HEK293 (cell line): ENCODE results near the gene WFDC10A.

Source experiments
- CTCF ChIA-PET: fragments of 350-600 bp; formaldehyde crosslinking; extraction: SDS; loops from one replicate; lab custom pipeline; 2021; ENCODE audit warnings: antibody characterized with exemption; lab: Yijun Ruan, JAX
- POLR2A ChIA-PET: fragments of 300-600 bp; formaldehyde crosslinking; extraction: SDS; loops from one replicate; lab custom pipeline; 2020; ENCODE audit warnings: antibody characterized with exemption, inconsistent platforms; lab: Yijun Ruan, JAX
- H3K27ac ChIP-seq: fragments of 200-500 bp; sonication (Bioruptor generic); 2 replicates; pipeline ENCODE4 v1.5.1; 2014; ENCODE audit warnings: low read depth, low read length, control low read depth, inconsistent platforms; ENCODE audit errors: extremely low read depth
- H3K36me3 ChIP-seq, 2 experiments: fragments of 200-500 bp in 1 of 2; sonication (Bioruptor generic) in 1 of 2; 1 replicate in 1 of 2; 2 replicates in 1 of 2; pipeline ENCODE4 v1.5.1; 2014 to 2017; ENCODE audit warnings: inconsistent platforms in 2 of 2, low read length in 2 of 2; ENCODE audit not compliant: control insufficient read depth in 2 of 2, insufficient read depth in 1 of 2
- H3K4me1 ChIP-seq: fragments of 200-500 bp; sonication (Bioruptor generic); 2 replicates; pipeline ENCODE4 v1.5.1; 2014; ENCODE audit warnings: mild to moderate bottlenecking, low read length, inconsistent platforms; ENCODE audit not compliant: control insufficient read depth, insufficient read depth
- H3K4me3 ChIP-seq: 2 replicates; pipeline ENCODE4 v1.5.1; 2011; ENCODE audit warnings: low read depth, mild to moderate bottlenecking, control low read depth, low read length, moderate library complexity
- H3K9me3 ChIP-seq: fragments of 200-500 bp; sonication (Bioruptor generic); 2 replicates; pipeline ENCODE4 v1.5.1; 2014; ENCODE audit warnings: low read depth, low read length, inconsistent platforms; ENCODE audit not compliant: control insufficient read depth, insufficient read depth
- GFI1B ChIP-seq: fragments of 450-650 bp; formaldehyde crosslinking; IDR thresholded peaks from 2 replicates; pipeline ENCODE4 v1.5.1; 2016; ENCODE audit warnings: missing biosample characterization, missing genetic modification characterization
- GLIS1 ChIP-seq: fragments of 450-650 bp; formaldehyde crosslinking; IDR thresholded peaks from 2 replicates; pipeline ENCODE4 v1.5.1; 2016; ENCODE audit warnings: missing biosample characterization, missing genetic modification characterization
- HOXA7 ChIP-seq: sonication (generic); formaldehyde crosslinking; IDR thresholded peaks from 2 replicates; pipeline ENCODE4 v1.8.1; 2022; ENCODE audit warnings: missing genetic modification reagents, borderline replicate concordance
- KLF1 ChIP-seq: fragments of 450-650 bp; formaldehyde crosslinking; IDR thresholded peaks from 2 replicates; pipeline ENCODE4 v1.5.1; 2016; ENCODE audit warnings: missing biosample characterization, missing genetic modification characterization
- MEIS1 ChIP-seq: sonication (generic); formaldehyde crosslinking; IDR thresholded peaks from 2 replicates; pipeline ENCODE4 v1.8.1; 2022; ENCODE audit warnings: missing genetic modification reagents, mild to moderate bottlenecking, borderline replicate concordance
- WT1 ChIP-seq: fragments of 450-650 bp; formaldehyde crosslinking; IDR thresholded peaks from 2 replicates; pipeline ENCODE4 v1.5.1; 2016; ENCODE audit warnings: missing biosample characterization, missing genetic modification characterization
- ZFHX2 ChIP-seq: fragments of 450-650 bp; formaldehyde crosslinking; conservative IDR thresholded peaks from 2 replicates; pipeline ENCODE4 v1.5.1; 2016; ENCODE audit warnings: missing biosample characterization, missing genetic modification characterization
- ZFP37 ChIP-seq: fragments of 450-650 bp; formaldehyde crosslinking; IDR thresholded peaks from 2 replicates; pipeline ENCODE4 v1.5.1; 2016; ENCODE audit warnings: missing biosample characterization, missing genetic modification characterization
- ZFP41 ChIP-seq: fragments of 450-650 bp; formaldehyde crosslinking; IDR thresholded peaks from 2 replicates; pipeline ENCODE4 v1.5.1; 2016; ENCODE audit warnings: missing biosample characterization, missing genetic modification characterization, borderline replicate concordance
- ZNF114 ChIP-seq: fragments of 450-650 bp; formaldehyde crosslinking; IDR thresholded peaks from 2 replicates; pipeline ENCODE4 v1.5.0; 2017; ENCODE audit warnings: missing biosample characterization, missing genetic modification characterization
- ZNF169 ChIP-seq: fragments of 450-650 bp; formaldehyde crosslinking; IDR thresholded peaks from 2 replicates; pipeline ENCODE4 v1.5.1; 2016; ENCODE audit warnings: missing biosample characterization, missing genetic modification characterization
- ZNF335 ChIP-seq: fragments of 450-650 bp; formaldehyde crosslinking; conservative IDR thresholded peaks from 2 replicates; pipeline ENCODE4 v1.5.1; 2016; ENCODE audit warnings: missing biosample characterization, missing genetic modification characterization
- ZNF366 ChIP-seq: fragments of 450-650 bp; formaldehyde crosslinking; conservative IDR thresholded peaks from 2 replicates; pipeline ENCODE4 v1.5.1; 2016; ENCODE audit warnings: missing biosample characterization, missing genetic modification characterization
- ZNF391 ChIP-seq: fragments of 450-650 bp; formaldehyde crosslinking; IDR thresholded peaks from 2 replicates; pipeline ENCODE4 v1.5.1; 2016; ENCODE audit warnings: low read depth, missing biosample characterization, missing genetic modification characterization, borderline replicate concordance
- ZNF521 ChIP-seq: fragments of 450-650 bp; formaldehyde crosslinking; IDR thresholded peaks from 2 replicates; pipeline ENCODE4 v1.5.1; 2017; ENCODE audit warnings: missing biosample characterization, mild to moderate bottlenecking, missing genetic modification characterization
- ZNF600 ChIP-seq: fragments of 450-650 bp; formaldehyde crosslinking; IDR thresholded peaks from 2 replicates; pipeline ENCODE4 v1.5.1; 2016; ENCODE audit warnings: missing biosample characterization, missing genetic modification characterization
- ZNF623 ChIP-seq: fragments of 450-650 bp; formaldehyde crosslinking; IDR thresholded peaks from 2 replicates; pipeline ENCODE4 v1.5.1; 2016; ENCODE audit warnings: missing biosample characterization, missing genetic modification characterization
- ZNF677 ChIP-seq: fragments of 450-650 bp; IDR thresholded peaks from 2 replicates; pipeline ENCODE4 v1.5.0; 2018; ENCODE audit warnings: missing biosample characterization, mild to moderate bottlenecking, missing genetic modification characterization, moderate library complexity
- ZNF76 ChIP-seq: fragments of 450-650 bp; formaldehyde crosslinking; IDR thresholded peaks from 2 replicates; pipeline ENCODE4; 2016; ENCODE audit warnings: low read depth, missing biosample characterization, missing genetic modification characterization, borderline replicate concordance
- ZNF830 ChIP-seq: fragments of 450-650 bp; IDR thresholded peaks from 2 replicates; pipeline ENCODE4 v1.5.0; 2018; ENCODE audit warnings: missing biosample characterization, missing genetic modification characterization, low read depth, mild to moderate bottlenecking, moderate library complexity
- ZNF843 ChIP-seq: fragments of 450-650 bp; formaldehyde crosslinking; IDR thresholded peaks from 2 replicates; pipeline ENCODE4 v1.5.1; 2016; ENCODE audit warnings: missing biosample characterization, missing genetic modification characterization
- TF ChIP-seq, protein P1 (sequence below): fragments of 450-650 bp; formaldehyde crosslinking; IDR thresholded peaks from 2 replicates; pipeline ENCODE4 v1.5.1; 2016; ENCODE audit warnings: missing biosample characterization, missing genetic modification characterization
- TF ChIP-seq, protein P2 (sequence below): fragments of 450-650 bp; formaldehyde crosslinking; IDR thresholded peaks from 2 replicates; pipeline ENCODE4 v1.5.1; 2016; ENCODE audit warnings: missing biosample characterization, missing genetic modification characterization, borderline replicate concordance
- TF ChIP-seq, protein P3 (sequence below): fragments of 450-650 bp; formaldehyde crosslinking; IDR thresholded peaks from 2 replicates; pipeline ENCODE4 v1.5.1; 2017; ENCODE audit warnings: missing biosample characterization, missing genetic modification characterization
- TF ChIP-seq, protein P4 (sequence below): fragments of 450-650 bp; formaldehyde crosslinking; IDR thresholded peaks from 2 replicates; pipeline ENCODE4 v1.5.1; 2016; ENCODE audit warnings: missing biosample characterization, missing genetic modification characterization, borderline replicate concordance

The WFDC10A gene

DNA sequence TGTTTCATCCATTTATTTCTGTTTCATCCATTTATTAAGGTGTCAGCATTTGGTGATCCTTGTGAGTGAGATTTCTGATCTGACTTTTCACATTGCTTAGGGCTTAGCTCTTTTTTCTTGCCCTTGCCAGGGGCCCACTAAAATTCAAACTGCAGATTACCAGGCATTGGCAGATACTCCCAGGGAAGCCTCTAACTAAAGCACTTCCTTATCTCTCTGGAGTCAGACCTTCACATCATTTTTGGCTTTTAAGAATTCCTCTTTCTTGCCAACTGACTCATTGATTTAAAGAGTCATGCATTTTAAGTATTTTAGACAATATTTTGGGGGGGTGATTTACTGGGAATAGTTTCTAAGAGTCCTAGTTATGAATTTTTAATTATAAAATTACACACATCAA lies 47.8 kb upstream of the WFDC10A start:
- Histone ChIP-seq H3K36me3 (no peaks in the 10 kb centered on the region), H3K27ac (no peak overlapping the region), H3K4me1 (no peaks in the 10 kb centered on the region), H3K9me3 (no peaks in the 10 kb centered on the region)
- POLR2A ChIA-PET: no interaction called here
- TF ChIP-seq KLF1 (tag by site-specific recombination) (no peak), GFI1B (tag by site-specific recombination) (no peak), ZNF169 (tag by site-specific recombination) (no peak), WT1 (no peak), ZNF391 (no peak), ZNF623 (tag by site-specific recombination) (no peak), ZNF843 (no peak), ZNF335 (tag by site-specific recombination) (no peak), ZFP41 (tag by site-specific recombination) (no peak), MEIS1 (CRISPR knock-in tag) (no peak), ZFP37 (tag by site-specific recombination) (no peak), HOXA7 (CRISPR knock-in tag) (no peak), ZNF830 (tag by site-specific recombination) (no peak), ZNF521 (tag by site-specific recombination) (no peak), GLIS1 (tag by site-specific recombination) (no peak)
- TF ChIP-seq, protein P1, sequence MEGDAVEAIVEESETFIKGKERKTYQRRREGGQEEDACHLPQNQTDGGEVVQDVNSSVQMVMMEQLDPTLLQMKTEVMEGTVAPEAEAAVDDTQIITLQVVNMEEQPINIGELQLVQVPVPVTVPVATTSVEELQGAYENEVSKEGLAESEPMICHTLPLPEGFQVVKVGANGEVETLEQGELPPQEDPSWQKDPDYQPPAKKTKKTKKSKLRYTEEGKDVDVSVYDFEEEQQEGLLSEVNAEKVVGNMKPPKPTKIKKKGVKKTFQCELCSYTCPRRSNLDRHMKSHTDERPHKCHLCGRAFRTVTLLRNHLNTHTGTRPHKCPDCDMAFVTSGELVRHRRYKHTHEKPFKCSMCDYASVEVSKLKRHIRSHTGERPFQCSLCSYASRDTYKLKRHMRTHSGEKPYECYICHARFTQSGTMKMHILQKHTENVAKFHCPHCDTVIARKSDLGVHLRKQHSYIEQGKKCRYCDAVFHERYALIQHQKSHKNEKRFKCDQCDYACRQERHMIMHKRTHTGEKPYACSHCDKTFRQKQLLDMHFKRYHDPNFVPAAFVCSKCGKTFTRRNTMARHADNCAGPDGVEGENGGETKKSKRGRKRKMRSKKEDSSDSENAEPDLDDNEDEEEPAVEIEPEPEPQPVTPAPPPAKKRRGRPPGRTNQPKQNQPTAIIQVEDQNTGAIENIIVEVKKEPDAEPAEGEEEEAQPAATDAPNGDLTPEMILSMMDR (tag by site-specific recombination): no peak
- TF ChIP-seq, all 188 proteins: peak for 0
- no peak overlapping the region for H3K4me3 ChIP-seq
- CTCF ChIA-PET: no interaction called here

DNA sequence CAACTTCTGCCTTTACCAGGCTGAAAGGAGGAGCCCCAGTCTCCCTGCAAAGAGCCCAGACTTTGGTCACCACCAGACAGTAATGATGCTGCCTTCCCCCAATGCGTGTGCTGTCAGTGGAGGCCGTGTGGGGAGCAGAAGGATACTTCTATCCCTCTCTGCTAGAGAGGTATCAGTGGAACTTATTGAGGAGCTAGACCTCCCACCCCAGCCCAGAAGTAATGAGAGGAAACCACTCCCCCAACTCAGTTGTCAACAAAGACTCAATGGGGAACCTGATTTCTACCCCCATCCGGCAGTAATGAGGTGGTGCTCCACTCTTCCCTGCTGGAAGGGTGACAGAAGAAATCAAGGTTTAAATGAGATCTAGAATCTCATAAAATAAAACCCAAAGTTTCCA lies 46.0 kb upstream of the WFDC10A start:
- Histone ChIP-seq H3K4me1 (no peaks in the 10 kb centered on the region), H3K4me3 (no peak overlapping the region), H3K27ac (no peak overlapping the region)
- CTCF ChIA-PET: interaction anchor here (0.6 to 2.3 kb wide), 3 partner anchors 26 to 187 kb away, joined by 3 to 9 read pairs (median 3); no protein-coding TSS in a partner anchor
- TF ChIP-seq, protein P2, sequence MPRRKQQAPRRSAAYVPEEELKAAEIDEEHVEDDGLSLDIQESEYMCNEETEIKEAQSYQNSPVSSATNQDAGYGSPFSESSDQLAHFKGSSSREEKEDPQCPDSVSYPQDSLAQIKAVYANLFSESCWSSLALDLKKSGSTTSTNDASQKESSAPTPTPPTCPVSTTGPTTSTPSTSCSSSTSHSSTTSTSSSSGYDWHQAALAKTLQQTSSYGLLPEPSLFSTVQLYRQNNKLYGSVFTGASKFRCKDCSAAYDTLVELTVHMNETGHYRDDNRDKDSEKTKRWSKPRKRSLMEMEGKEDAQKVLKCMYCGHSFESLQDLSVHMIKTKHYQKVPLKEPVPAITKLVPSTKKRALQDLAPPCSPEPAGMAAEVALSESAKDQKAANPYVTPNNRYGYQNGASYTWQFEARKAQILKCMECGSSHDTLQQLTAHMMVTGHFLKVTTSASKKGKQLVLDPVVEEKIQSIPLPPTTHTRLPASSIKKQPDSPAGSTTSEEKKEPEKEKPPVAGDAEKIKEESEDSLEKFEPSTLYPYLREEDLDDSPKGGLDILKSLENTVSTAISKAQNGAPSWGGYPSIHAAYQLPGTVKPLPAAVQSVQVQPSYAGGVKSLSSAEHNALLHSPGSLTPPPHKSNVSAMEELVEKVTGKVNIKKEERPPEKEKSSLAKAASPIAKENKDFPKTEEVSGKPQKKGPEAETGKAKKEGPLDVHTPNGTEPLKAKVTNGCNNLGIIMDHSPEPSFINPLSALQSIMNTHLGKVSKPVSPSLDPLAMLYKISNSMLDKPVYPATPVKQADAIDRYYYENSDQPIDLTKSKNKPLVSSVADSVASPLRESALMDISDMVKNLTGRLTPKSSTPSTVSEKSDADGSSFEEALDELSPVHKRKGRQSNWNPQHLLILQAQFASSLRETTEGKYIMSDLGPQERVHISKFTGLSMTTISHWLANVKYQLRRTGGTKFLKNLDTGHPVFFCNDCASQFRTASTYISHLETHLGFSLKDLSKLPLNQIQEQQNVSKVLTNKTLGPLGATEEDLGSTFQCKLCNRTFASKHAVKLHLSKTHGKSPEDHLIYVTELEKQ (tag by site-specific recombination): no peak
- TF ChIP-seq ZNF114 (tag by site-specific recombination) (no peak), HOXA7 (CRISPR knock-in tag) (no peak), ZFHX2 (tag by site-specific recombination) (no peak), ZNF677 (tag by site-specific recombination) (no peak), ZNF366 (tag by site-specific recombination) (no peak), ZNF600 (tag by site-specific recombination) (no peak), ZNF76 (tag by site-specific recombination) (no peak), ZNF391 (no peak)
- TF ChIP-seq, protein P3, sequence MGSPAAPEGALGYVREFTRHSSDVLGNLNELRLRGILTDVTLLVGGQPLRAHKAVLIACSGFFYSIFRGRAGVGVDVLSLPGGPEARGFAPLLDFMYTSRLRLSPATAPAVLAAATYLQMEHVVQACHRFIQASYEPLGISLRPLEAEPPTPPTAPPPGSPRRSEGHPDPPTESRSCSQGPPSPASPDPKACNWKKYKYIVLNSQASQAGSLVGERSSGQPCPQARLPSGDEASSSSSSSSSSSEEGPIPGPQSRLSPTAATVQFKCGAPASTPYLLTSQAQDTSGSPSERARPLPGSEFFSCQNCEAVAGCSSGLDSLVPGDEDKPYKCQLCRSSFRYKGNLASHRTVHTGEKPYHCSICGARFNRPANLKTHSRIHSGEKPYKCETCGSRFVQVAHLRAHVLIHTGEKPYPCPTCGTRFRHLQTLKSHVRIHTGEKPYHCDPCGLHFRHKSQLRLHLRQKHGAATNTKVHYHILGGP (tag by site-specific recombination): no peak
- TF ChIP-seq, protein P4, sequence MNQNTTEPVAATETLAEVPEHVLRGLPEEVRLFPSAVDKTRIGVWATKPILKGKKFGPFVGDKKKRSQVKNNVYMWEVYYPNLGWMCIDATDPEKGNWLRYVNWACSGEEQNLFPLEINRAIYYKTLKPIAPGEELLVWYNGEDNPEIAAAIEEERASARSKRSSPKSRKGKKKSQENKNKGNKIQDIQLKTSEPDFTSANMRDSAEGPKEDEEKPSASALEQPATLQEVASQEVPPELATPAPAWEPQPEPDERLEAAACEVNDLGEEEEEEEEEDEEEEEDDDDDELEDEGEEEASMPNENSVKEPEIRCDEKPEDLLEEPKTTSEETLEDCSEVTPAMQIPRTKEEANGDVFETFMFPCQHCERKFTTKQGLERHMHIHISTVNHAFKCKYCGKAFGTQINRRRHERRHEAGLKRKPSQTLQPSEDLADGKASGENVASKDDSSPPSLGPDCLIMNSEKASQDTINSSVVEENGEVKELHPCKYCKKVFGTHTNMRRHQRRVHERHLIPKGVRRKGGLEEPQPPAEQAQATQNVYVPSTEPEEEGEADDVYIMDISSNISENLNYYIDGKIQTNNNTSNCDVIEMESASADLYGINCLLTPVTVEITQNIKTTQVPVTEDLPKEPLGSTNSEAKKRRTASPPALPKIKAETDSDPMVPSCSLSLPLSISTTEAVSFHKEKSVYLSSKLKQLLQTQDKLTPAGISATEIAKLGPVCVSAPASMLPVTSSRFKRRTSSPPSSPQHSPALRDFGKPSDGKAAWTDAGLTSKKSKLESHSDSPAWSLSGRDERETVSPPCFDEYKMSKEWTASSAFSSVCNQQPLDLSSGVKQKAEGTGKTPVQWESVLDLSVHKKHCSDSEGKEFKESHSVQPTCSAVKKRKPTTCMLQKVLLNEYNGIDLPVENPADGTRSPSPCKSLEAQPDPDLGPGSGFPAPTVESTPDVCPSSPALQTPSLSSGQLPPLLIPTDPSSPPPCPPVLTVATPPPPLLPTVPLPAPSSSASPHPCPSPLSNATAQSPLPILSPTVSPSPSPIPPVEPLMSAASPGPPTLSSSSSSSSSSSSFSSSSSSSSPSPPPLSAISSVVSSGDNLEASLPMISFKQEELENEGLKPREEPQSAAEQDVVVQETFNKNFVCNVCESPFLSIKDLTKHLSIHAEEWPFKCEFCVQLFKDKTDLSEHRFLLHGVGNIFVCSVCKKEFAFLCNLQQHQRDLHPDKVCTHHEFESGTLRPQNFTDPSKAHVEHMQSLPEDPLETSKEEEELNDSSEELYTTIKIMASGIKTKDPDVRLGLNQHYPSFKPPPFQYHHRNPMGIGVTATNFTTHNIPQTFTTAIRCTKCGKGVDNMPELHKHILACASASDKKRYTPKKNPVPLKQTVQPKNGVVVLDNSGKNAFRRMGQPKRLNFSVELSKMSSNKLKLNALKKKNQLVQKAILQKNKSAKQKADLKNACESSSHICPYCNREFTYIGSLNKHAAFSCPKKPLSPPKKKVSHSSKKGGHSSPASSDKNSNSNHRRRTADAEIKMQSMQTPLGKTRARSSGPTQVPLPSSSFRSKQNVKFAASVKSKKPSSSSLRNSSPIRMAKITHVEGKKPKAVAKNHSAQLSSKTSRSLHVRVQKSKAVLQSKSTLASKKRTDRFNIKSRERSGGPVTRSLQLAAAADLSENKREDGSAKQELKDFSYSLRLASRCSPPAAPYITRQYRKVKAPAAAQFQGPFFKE: no peak
- TF ChIP-seq, all 188 proteins: peak for 0
- POLR2A ChIA-PET: no interaction called here
- Histone ChIP-seq H3K9me3 (no peaks in the 10 kb centered on the region), H3K36me3 (no peaks in the 10 kb centered on the region)
